Glutamatergic neuron (in vitro differentiated cells): ENCODE data around the gene TRIM14. TPM values are rescaled to one million over a fixed set of nuclear protein-coding genes. Genes with fewer than 3 reads are reported as not detected.

ENCODE experiments used
- DNase-seq: peaks from one replicate; pipeline ENCODE4 v3.0.0; 2022
- H3K27ac Mint-ChIP-seq: one replicate; pipeline ENCODE4 v1.8.0; 2020; ENCODE audit warnings: mild to moderate bottlenecking, mixed read lengths, inconsistent platforms; ENCODE audit not compliant: unreplicated experiment
- H3K27me3 Mint-ChIP-seq: one replicate; pipeline ENCODE4 v1.8.0; 2020; ENCODE audit warnings: mild to moderate bottlenecking, moderate library complexity, mixed read lengths, inconsistent platforms; ENCODE audit not compliant: unreplicated experiment
- H3K36me3 Mint-ChIP-seq: one replicate; pipeline ENCODE4 v1.8.0; 2020; ENCODE audit warnings: mild to moderate bottlenecking, mixed read lengths, inconsistent platforms; ENCODE audit not compliant: unreplicated experiment
- H3K4me1 Mint-ChIP-seq: one replicate; pipeline ENCODE4 v1.8.0; 2020; ENCODE audit warnings: mild to moderate bottlenecking, low read depth, mixed read lengths, inconsistent platforms; ENCODE audit not compliant: unreplicated experiment
- H3K4me3 Mint-ChIP-seq: one replicate; pipeline ENCODE4 v1.8.0; 2020; ENCODE audit warnings: mild to moderate bottlenecking, mixed read lengths, inconsistent platforms; ENCODE audit not compliant: unreplicated experiment
- H3K9me3 Mint-ChIP-seq: one replicate; pipeline ENCODE4 v1.8.0; 2020; ENCODE audit warnings: mild to moderate bottlenecking, moderate library complexity, mixed read lengths, inconsistent platforms; ENCODE audit not compliant: unreplicated experiment
- CTCF ChIP-seq: fragments of 200-600 bp; sonication (generic); IDR thresholded peaks from one replicate; pipeline ENCODE4 v1.5.0; 2021; ENCODE audit not compliant: partially characterized antibody, unreplicated experiment
- total RNA-seq: library from RNA; stranded (reverse); fragmentation: NEBNext Ultra II Directional; extraction: Animal tissue kit (Norgen Biotek cat#: 25700); gene quantifications from one replicate; pipeline ENCODE4 v1.2.1, GENCODE V29; 2021; ENCODE audit not compliant: unreplicated experiment

Gene TRIM14
- total RNA-seq, 1 donor from 2014 or later, result 0.71 TPM

GRCh38 chr9:98101868-98102273, 17.2 kb downstream of the TRIM14 start:
- no peak overlapping the region for H3K4me3 Mint-ChIP-seq
- peaks cover 1% of the 10 kb centered on the region for H3K9me3 Mint-ChIP-seq
- TF ChIP-seq CTCF, result no peak
- no peaks in the 10 kb centered on the region for H3K4me1 Mint-ChIP-seq
- no peak for DNase-seq
- no peaks in the 10 kb centered on the region for H3K27me3 Mint-ChIP-seq
- H3K36me3 Mint-ChIP-seq, result no peaks in the 10 kb centered on the region
- H3K27ac Mint-ChIP-seq, result no peak overlapping the region

GRCh38 chr9:98101416-98101815, 17.6 kb downstream of the TRIM14 start:
- TF ChIP-seq CTCF, result no peak
- Mint-ChIP-seq H3K36me3 (no peaks in the 10 kb centered on the region), H3K9me3 (peaks cover 1% of the 10 kb centered on the region), H3K4me1 (no peaks in the 10 kb centered on the region), H3K27me3 (no peaks in the 10 kb centered on the region), H3K4me3 (no peak overlapping the region), H3K27ac (no peak overlapping the region)
- no peak for DNase-seq

GRCh38 chr9:98100456-98100855, 18.6 kb downstream of the TRIM14 start:
- no peak for TF ChIP-seq CTCF
- Mint-ChIP-seq H3K4me3 (no peak overlapping the region), H3K4me1 (no peaks in the 10 kb centered on the region), H3K27ac (no peak overlapping the region), H3K27me3 (no peaks in the 10 kb centered on the region), H3K9me3 (peaks cover 1% of the 10 kb centered on the region), H3K36me3 (no peaks in the 10 kb centered on the region)
- DNase-seq, result no peak

GRCh38 chr9:98099898-98100297, 19.1 kb downstream of the TRIM14 start:
- no peak overlapping the region for H3K27ac Mint-ChIP-seq
- no peak for DNase-seq

GRCh38 chr9:98099346-98099745, 19.7 kb downstream of the TRIM14 start:
- no peak for TF ChIP-seq CTCF
- Mint-ChIP-seq H3K4me3 (no peak overlapping the region), H3K36me3 (no peaks in the 10 kb centered on the region)

More at GRCh38 chr9:98099898-98100297, 19.1 kb downstream of the TRIM14 start:
- H3K4me1 Mint-ChIP-seq, result no peaks in the 10 kb centered on the region
- H3K36me3 Mint-ChIP-seq, result no peaks in the 10 kb centered on the region
- peaks cover 1% of the 10 kb centered on the region for H3K9me3 Mint-ChIP-seq
- H3K27me3 Mint-ChIP-seq, result no peaks in the 10 kb centered on the region
- H3K4me3 Mint-ChIP-seq, result no peak overlapping the region
- TF ChIP-seq CTCF, result no peak

More at GRCh38 chr9:98099346-98099745, 19.7 kb downstream of the TRIM14 start:
- H3K27me3 Mint-ChIP-seq, result no peaks in the 10 kb centered on the region
- peaks cover 1% of the 10 kb centered on the region for H3K9me3 Mint-ChIP-seq
- no peak overlapping the region for H3K27ac Mint-ChIP-seq
- no peak for DNase-seq
- H3K4me1 Mint-ChIP-seq, result no peaks in the 10 kb centered on the region
